NB4 (cell line): ENCODE measurements around the gene ZNF417.

Source experiments
- DNase-seq: peaks from one replicate; pipeline ENCODE4 v3.0.0; 2010; ENCODE audit warnings: low read depth
- H3K4me3 ChIP-seq: one replicate; pipeline ENCODE4 v1.5.1; 2011; ENCODE audit warnings: mild to moderate bottlenecking, low read depth, low read length, moderate library complexity
- MAX ChIP-seq: IDR thresholded peaks from 2 replicates; pipeline ENCODE4 v1.6.1; 2011; ENCODE audit warnings: low read depth, low read length
- MYC ChIP-seq: IDR thresholded peaks from 2 replicates; pipeline ENCODE4 v1.6.1; 2011; ENCODE audit warnings: low read depth, low read length
- POLR2A ChIP-seq: IDR thresholded peaks from 2 replicates; pipeline ENCODE4 v1.6.1; 2011; ENCODE audit warnings: mild to moderate bottlenecking; ENCODE audit not compliant: insufficient read length; ENCODE audit errors: extremely low read depth
- TF ChIP-seq, protein P1 (sequence below): IDR thresholded peaks from one replicate; pipeline ENCODE4 v1.5.1; 2012; ENCODE audit warnings: low read depth, low read length

The ZNF417 gene

GRCh38 chr19:57947419-57948134, 31.2 kb upstream of the ZNF417 start, which contains the start of gene ZNF256:
Gene ZNF256 (minus strand): TSS chr19:57947706. CDS start chr19:57947474, 232 bp downstream.
- TF ChIP-seq POLR2A (no peak), MYC (no peak), MAX (no peak)
- TF ChIP-seq, protein P1, sequence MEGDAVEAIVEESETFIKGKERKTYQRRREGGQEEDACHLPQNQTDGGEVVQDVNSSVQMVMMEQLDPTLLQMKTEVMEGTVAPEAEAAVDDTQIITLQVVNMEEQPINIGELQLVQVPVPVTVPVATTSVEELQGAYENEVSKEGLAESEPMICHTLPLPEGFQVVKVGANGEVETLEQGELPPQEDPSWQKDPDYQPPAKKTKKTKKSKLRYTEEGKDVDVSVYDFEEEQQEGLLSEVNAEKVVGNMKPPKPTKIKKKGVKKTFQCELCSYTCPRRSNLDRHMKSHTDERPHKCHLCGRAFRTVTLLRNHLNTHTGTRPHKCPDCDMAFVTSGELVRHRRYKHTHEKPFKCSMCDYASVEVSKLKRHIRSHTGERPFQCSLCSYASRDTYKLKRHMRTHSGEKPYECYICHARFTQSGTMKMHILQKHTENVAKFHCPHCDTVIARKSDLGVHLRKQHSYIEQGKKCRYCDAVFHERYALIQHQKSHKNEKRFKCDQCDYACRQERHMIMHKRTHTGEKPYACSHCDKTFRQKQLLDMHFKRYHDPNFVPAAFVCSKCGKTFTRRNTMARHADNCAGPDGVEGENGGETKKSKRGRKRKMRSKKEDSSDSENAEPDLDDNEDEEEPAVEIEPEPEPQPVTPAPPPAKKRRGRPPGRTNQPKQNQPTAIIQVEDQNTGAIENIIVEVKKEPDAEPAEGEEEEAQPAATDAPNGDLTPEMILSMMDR = no peak
- no peak within 1 kb of the TSS for H3K4me3 ChIP-seq
- DNase-seq = no peak

GRCh38 chr19:57947088-57947418, 30.7 kb upstream of the ZNF417 start:
- DNase-seq = no peak
- TF ChIP-seq MYC = no peak
- TF ChIP-seq POLR2A = no peak
- no peak for TF ChIP-seq MAX
- TF ChIP-seq, protein P1 = no peak
- H3K4me3 ChIP-seq = no peak overlapping the region

DNA sequence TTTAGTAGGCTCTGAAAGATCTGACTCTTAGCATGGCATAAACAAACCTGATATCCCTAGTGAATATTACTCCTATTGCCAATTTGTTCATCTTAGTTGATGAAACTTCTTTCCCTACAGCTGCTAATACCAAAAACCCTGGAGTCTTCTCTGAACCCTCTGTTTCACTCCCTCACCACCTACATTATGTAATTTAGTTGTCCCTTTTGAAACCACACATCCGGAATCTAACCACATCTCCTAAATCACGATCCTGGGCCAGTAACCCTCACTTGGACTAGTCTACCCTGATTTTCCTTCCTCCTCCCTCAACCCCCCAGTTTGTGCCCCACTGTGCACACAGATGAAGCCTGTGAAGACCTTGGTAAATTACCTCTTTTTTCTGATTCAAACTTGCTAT, 29.9 kb upstream of the ZNF417 start:
- peak; percentile 3 for DNase-seq
- no peak overlapping the region for H3K4me3 ChIP-seq
- TF ChIP-seq MAX (no peak), MYC (no peak), POLR2A (no peak)
- TF ChIP-seq, protein P1 = no peak

- no peak overlapping the region for H3K4me3 ChIP-seq
- TF ChIP-seq, protein P1 = no peak
- TF ChIP-seq MYC = no peak
- TF ChIP-seq MAX = no peak
- DNase-seq = no peak
Observed at GRCh38 chr19:57941593-57941992, 25.2 kb upstream of the ZNF417 start.

DNA sequence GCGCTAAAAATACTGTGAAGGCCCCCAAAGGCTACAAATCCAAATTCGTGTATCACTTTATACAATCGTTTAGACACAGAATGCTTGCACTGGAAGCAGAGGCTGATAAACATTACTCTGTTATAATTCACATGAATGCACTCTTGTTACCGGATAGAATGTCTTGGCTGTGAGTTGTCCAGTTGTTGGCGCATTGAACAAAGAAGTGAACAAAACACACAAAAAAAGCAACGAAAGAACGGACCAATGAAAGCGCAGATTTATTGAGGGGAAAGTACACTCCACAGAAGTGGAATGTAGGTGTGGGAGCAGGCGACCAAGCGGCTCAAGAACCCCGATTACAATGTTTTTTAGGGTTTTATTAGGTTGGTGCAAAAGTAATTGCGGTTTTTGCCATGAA, 19.3 kb upstream of the ZNF417 start:
- TF ChIP-seq POLR2A = no peak
- TF ChIP-seq, protein P1 = no peak
- TF ChIP-seq MAX = no peak
- TF ChIP-seq MYC = no peak
- H3K4me3 ChIP-seq = no peak overlapping the region
- no peak for DNase-seq
